Fibroblast of villous mesenchyme (primary cell): Measurements from ENCODE around the gene ARHGEF28. TPM values are rescaled to one million over a fixed set of nuclear protein-coding genes. Genes with fewer than 3 reads are reported as not detected.

Experiments
- DNase-seq: peaks from one replicate; pipeline ENCODE4 v3.0.0-alpha.2; 2010; ENCODE audit warnings: low read depth
- H3K4me3 ChIP-seq: 2 replicates; pipeline ENCODE4 v1.5.1; 2011; ENCODE audit warnings: low read depth, mild to moderate bottlenecking, low read length
- total RNA-seq: library from RNA; depleted of rRNA; stranded (reverse); fragments of >200 nt; gene quantifications from 2 replicates; pipeline ENCODE4 v1.2.3, GENCODE V29; 2012
- TF ChIP-seq, protein P1 (sequence below): IDR thresholded peaks from 2 replicates; pipeline ENCODE4 v1.5.1; 2012; ENCODE audit warnings: low read depth, mild to moderate bottlenecking, low read length; ENCODE audit not compliant: insufficient read depth

ARHGEF28 gene
- total RNA-seq, 1 donor: 40.2 TPM

DNA sequence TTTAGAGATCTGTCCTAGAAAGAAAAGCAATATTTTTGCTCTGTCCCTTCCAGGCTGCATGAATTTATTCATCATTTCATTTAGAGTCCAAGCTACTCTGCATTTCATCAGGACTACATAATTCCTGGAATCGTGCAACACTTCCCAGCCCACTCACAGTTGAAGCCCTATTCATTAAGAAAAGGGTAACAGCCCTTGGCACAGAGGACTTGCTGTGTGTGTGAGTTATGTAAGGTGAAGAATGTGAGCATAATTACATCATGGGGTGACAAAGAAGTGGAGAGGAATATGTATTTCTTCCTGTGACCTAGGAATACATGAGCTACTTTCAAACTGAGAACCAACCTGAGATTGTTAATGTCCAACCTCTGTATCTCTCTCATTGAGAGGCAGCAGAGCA lies 317.4 kb downstream of the ARHGEF28 start:
- TF ChIP-seq, protein P1, sequence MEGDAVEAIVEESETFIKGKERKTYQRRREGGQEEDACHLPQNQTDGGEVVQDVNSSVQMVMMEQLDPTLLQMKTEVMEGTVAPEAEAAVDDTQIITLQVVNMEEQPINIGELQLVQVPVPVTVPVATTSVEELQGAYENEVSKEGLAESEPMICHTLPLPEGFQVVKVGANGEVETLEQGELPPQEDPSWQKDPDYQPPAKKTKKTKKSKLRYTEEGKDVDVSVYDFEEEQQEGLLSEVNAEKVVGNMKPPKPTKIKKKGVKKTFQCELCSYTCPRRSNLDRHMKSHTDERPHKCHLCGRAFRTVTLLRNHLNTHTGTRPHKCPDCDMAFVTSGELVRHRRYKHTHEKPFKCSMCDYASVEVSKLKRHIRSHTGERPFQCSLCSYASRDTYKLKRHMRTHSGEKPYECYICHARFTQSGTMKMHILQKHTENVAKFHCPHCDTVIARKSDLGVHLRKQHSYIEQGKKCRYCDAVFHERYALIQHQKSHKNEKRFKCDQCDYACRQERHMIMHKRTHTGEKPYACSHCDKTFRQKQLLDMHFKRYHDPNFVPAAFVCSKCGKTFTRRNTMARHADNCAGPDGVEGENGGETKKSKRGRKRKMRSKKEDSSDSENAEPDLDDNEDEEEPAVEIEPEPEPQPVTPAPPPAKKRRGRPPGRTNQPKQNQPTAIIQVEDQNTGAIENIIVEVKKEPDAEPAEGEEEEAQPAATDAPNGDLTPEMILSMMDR: no peak
- no peak for DNase-seq

DNA sequence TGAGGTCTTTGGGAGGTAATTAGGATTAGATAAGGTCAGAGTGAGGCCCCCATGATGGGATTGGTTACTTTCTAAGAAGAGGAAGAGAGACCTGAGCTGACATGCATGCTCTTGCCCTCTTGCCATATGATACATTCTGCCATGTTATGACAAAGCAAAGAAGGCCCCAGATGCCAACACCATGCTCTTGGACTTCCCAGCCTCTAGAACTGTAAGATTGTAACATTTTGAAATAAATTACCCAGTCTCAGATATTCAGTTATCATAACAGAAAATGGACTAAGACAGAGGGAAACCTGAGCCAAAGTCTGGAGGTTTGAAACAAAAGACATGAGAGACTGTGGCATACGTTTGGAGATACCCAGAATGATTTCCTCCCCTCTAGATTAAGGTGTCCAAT lies 318.6 kb downstream of the ARHGEF28 start:
- TF ChIP-seq, protein P1: no peak
- no peak overlapping the region for H3K4me3 ChIP-seq
- DNase-seq: no peak

More for the DNA sequence above, 317.4 kb downstream of the ARHGEF28 start:
- H3K4me3 ChIP-seq: no peak overlapping the region

DNA sequence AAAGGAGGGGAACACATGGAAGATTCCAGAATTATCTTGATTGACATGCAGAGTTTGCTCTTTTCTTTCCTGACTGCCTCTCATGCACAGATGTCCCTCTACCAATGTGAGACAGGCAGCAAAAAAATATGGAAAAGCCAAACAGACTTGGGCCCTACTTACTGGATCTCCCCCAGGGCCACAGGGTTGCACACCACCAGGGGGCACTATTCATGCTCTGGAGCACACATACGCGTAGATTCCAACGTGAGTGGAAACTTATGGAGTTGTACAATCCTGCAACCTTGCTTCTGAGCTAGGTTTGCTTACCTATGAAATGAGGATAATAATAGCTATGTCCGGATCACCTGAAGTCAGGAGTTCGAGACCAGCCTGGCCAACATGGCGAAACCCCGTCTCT lies 319.5 kb downstream of the ARHGEF28 start:
- no peak for DNase-seq
- H3K4me3 ChIP-seq: no peak overlapping the region
- TF ChIP-seq, protein P1: peak; percentile 26

- no peak for DNase-seq
- H3K4me3 ChIP-seq: no peak overlapping the region
- TF ChIP-seq, protein P1: no peak
These were observed 320.3 kb downstream of the ARHGEF28 start for GRCh38 chr5:73946278-73946677.

DNA sequence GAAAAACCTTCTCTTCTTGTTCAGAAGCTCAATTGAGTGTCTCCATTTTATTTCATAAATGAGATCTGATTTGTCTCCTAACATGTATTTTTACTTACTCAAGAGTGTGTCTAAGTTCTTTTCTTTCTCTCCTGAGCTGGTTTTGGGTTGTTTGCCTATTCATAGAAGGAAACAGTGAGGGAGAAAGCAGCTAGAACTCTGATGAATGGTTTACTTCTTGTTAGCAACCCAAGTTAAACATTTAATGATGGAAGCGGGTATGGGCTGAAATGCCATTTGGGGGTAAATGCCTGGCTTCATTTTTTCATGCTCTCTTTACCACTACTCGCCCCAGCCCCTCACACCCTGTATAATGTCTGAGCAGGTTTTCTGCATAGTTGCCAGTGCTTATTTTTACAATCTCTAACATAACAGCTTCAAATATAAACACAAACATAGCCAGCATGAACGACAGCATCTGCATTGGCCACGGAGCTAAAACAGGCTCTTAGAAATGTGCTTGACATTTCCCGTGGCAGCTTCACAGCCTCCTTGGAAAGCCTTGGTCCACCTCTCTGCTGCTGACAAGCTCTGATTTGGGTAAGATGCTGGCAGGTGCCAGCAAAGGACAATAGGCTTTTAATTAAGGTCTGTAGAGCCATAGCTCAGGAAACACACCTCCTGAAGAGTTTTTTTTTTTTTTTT lies 321.1 kb downstream of the ARHGEF28 start:
- H3K4me3 ChIP-seq: no peak overlapping the region
- TF ChIP-seq, protein P1: no peak
- no peak for DNase-seq

GRCh38 chr5:73947906-73948640 lies 322.1 kb downstream of the ARHGEF28 start:
- DNase-seq: no peak
- no peak overlapping the region for H3K4me3 ChIP-seq

More at GRCh38 chr5:73947906-73948640, 322.1 kb downstream of the ARHGEF28 start:
- TF ChIP-seq, protein P1: no peak
